ENCODE measurements around the gene FGF11.

DNA sequence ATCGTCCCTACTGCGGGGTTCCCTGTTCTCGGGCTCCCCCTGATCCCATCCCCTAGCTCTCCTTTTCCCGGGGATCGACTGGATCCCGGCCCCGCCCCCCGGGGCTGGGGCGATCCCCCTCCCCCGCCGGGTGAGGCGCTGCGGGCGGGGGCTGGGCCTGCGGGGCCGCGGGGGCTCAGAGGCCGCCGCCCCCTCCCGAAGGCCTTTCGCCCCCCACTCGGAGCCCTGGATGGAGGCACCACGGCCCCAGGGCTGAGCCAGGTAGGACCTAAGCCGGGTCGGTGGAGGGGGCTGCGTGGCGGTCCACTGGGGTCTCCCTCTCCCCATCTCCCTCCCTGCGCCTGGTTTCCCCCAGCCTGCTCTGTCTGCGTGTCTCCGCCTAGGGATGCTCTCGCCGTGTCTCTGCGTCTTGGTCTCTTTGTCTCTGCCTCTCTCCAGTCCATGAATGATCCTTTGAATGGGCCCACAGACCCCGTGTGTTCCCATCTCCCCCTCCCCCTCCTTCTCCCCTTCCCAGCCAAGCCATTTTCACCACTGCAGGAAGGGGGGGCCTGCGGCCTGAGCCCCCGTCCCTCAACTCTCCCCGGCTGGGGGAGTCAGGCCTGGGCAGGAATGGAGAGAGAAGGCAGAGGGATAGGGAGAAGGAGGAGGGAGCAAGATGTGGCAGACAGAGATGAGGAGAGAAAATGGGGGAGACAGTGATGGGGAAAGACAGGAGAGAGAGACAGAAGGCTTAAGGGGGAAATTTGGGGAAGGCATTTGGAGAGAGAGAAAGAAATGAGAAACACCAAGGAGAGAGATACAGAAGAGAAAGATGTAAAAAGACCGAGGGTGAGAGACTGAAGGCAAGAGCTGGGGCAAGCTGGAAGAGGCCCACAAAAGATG is 33.7 kb upstream of the FGF11 start:
- TF ChIP-seq POLR2A (IDR thresholded peaks at IDR 0.05; ENCODE audit: low read length) (no peak), GATA1 (IDR thresholded peaks at IDR 0.05; ENCODE audit: low read depth, low read length) (no peak)

All from erythroblast (primary cell).